GM12864 (cell line): Measurements from ENCODE around the gene PAX2.

Experiments
- DNase-seq: peaks from one replicate; pipeline ENCODE4 v3.0.0-alpha.2; 2011; ENCODE audit warnings: low read depth
- H3K4me3 ChIP-seq: 2 replicates; pipeline ENCODE4 v1.5.1; 2011; ENCODE audit warnings: mild to moderate bottlenecking, low read depth, low read length, control low read depth
- TF ChIP-seq, protein P1 (sequence below): IDR thresholded peaks from 2 replicates; pipeline ENCODE4 v1.5.1; 2011; ENCODE audit warnings: low read depth, mild to moderate bottlenecking, moderate library complexity, low read length, control low read depth, inconsistent platforms; ENCODE audit errors: missing control alignments

PAX2 gene

DNA sequence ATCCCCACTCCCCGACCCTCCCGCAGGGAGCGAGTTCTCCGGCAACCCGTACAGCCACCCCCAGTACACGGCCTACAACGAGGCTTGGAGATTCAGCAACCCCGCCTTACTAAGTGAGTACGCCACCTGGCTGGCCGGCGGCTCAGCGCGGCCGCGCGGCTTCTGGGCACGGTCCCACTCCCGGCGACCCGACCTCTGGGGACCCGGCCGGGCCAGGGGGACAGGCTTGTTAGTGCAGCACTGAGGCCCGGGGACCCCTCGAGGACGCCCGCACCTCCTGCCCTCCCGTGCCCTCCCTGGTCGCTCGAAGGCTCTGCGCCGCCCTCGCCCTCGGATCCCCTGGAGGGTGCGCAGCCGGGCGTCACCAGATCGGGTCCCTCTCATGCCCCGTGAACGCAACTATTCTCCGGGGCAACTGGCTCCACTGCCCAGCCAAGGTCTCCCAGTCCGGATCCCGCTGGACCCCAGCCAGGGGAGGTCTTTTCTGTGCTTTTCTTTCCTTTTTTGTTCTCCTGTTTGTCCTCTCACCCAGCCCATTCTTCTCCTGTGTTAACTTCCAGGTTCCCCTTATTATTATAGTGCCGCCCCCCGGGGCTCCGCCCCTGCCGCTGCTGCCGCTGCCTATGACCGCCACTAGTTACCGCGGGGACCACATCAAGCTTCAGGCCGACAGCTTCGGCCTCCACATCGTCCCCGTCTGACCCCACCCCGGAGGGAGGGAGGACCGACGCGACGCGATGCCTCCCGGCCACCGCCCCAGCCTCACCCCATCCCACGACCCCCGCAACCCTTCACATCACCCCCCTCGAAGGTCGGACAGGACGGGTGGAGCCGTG is 81.8 kb downstream of the PAX2 start:
- TF ChIP-seq, protein P1, sequence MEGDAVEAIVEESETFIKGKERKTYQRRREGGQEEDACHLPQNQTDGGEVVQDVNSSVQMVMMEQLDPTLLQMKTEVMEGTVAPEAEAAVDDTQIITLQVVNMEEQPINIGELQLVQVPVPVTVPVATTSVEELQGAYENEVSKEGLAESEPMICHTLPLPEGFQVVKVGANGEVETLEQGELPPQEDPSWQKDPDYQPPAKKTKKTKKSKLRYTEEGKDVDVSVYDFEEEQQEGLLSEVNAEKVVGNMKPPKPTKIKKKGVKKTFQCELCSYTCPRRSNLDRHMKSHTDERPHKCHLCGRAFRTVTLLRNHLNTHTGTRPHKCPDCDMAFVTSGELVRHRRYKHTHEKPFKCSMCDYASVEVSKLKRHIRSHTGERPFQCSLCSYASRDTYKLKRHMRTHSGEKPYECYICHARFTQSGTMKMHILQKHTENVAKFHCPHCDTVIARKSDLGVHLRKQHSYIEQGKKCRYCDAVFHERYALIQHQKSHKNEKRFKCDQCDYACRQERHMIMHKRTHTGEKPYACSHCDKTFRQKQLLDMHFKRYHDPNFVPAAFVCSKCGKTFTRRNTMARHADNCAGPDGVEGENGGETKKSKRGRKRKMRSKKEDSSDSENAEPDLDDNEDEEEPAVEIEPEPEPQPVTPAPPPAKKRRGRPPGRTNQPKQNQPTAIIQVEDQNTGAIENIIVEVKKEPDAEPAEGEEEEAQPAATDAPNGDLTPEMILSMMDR: no peak
- DNase-seq: no peak
- no peak overlapping the region; the same call in 1 of the 2 replicates for H3K4me3 ChIP-seq

- H3K4me3 ChIP-seq: no peak overlapping the region
- DNase-seq: no peak
- TF ChIP-seq, protein P1: no peak
These were observed 82.7 kb downstream of the PAX2 start for GRCh38 chr10:100827819-100828737.

- H3K4me3 ChIP-seq: no peak overlapping the region
- no peak for DNase-seq
- TF ChIP-seq, protein P1: no peak
These were observed 83.3 kb downstream of the PAX2 start for GRCh38 chr10:100828738-100829096.

DNA sequence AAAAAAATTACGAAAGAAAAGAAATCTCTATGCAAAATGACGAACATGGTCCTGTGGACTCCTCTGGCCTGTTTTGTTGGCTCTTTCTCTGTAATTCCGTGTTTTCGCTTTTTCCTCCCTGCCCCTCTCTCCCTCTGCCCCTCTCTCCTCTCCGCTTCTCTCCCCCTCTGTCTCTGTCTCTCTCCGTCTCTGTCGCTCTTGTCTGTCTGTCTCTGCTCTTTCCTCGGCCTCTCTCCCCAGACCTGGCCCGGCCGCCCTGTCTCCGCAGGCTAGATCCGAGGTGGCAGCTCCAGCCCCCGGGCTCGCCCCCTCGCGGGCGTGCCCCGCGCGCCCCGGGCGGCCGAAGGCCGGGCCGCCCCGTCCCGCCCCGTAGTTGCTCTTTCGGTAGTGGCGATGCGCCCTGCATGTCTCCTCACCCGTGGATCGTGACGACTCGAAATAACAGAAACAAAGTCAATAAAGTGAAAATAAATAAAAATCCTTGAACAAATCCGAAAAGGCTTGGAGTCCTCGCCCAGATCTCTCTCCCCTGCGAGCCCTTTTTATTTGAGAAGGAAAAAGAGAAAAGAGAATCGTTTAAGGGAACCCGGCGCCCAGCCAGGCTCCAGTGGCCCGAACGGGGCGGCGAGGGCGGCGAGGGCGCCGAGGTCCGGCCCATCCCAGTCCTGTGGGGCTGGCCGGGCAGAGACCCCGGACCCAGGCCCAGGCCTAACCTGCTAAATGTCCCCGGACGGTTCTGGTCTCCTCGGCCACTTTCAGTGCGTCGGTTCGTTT is 83.9 kb downstream of the PAX2 start:
- TF ChIP-seq, protein P1: no peak
- no peak for DNase-seq
- no peak overlapping the region for H3K4me3 ChIP-seq

- no peak overlapping the region for H3K4me3 ChIP-seq
- DNase-seq: no peak
- TF ChIP-seq, protein P1: no peak
These were observed 84.7 kb downstream of the PAX2 start for GRCh38 chr10:100829933-100830727.

DNA sequence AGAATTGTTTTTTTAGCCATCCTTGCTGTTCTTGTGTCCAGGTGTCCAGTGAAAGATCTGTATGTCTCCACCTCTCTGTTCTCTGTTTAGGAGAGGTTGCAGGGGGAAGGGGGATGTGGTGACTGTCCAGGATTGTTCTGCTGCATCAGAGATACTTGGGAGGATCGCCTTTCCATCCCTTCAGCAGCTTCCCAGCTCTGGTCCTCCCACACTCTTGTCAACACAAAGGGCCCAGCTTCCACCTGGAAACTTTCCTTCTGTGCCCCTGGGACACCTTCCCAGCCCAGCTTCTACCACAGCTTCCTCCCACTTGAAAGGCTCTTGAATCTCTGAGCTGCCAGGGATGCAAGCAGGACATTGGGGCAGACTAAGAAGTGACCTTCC is 85.3 kb downstream of the PAX2 start:
- H3K4me3 ChIP-seq: no peak overlapping the region
- DNase-seq: no peak
- TF ChIP-seq, protein P1: no peak
